Measurements from ENCODE around the gene ZSCAN20. TPM values are rescaled to one million over a fixed set of nuclear protein-coding genes. Genes with fewer than 3 reads are reported as not detected.

ZSCAN20 gene
- total and polyA plus RNA-seq, 9 of the 15 experiments (the other 6 are each of a cell fraction or from before 2014, with no cell fraction given), result 0.36 to 3.3 (median 2.0) TPM

DNA sequence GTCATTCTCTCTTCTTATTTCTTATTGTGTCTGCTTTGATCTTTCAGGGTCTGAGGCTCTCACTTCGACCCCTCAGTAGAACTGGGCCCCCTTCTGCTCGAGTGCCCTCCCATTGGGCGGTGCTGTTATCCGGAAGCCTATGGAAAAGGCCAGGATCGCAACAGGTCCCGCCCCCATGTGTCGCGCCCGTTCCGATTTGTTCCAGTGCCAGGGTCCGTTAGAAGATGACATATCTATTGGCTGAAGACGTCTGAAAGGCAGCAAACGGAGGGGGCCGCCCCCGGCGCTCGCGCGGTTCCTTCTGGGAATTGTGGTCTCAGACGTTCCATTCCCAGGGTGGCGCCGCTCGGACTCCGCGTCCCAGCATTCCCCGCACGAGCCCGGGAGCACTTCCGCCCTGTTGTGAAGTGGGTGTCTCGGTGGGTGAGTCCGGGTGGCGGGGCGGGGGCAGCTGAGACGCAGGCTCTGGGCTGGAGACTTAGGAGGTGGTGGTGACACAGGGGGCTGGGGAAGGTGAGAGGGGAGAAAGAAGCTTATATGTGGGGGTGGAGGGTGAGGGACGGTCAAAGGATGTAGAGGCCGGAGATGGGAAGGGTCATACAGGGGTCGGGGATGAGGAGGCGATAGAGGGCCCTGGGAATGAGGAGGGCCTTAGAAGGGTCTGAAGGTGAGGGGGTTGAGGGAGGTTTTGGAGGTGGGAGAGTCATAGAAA lies at the start of gene ZSCAN20 (continued):
- TF ChIP-seq, protein P1, sequence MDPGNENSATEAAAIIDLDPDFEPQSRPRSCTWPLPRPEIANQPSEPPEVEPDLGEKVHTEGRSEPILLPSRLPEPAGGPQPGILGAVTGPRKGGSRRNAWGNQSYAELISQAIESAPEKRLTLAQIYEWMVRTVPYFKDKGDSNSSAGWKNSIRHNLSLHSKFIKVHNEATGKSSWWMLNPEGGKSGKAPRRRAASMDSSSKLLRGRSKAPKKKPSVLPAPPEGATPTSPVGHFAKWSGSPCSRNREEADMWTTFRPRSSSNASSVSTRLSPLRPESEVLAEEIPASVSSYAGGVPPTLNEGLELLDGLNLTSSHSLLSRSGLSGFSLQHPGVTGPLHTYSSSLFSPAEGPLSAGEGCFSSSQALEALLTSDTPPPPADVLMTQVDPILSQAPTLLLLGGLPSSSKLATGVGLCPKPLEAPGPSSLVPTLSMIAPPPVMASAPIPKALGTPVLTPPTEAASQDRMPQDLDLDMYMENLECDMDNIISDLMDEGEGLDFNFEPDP (CRISPR knock-in tag; IDR thresholded peaks at IDR 0.05), result no peak
- no peak for TF ChIP-seq KLF13 (tag; IDR thresholded peaks at IDR 0.05; ENCODE audit: borderline replicate concordance, low read depth)
- TF ChIP-seq RBM22 (IDR thresholded peaks at IDR 0.05; ENCODE audit: low read depth, low read length, poor library complexity, severe bottlenecking), result no peak
- TF ChIP-seq EZH2 (IDR thresholded peaks at IDR 0.05; ENCODE audit: borderline replicate concordance, low read depth, low read length), result no peak
- peak; percentile 74 to 77 for TF ChIP-seq MAZ (CRISPR knock-in tag; conservative IDR thresholded peaks at IDR 0.05 in 1 of 2, IDR thresholded peaks at IDR 0.05 in 1 of 2)
- no peak for TF ChIP-seq CBX1 (IDR thresholded peaks at IDR 0.05; ENCODE audit: low read depth)
- no peak for TF ChIP-seq ZNF311 (CRISPR knock-in tag; IDR thresholded peaks at IDR 0.05)
- TF ChIP-seq TRIM25 (IDR thresholded peaks at IDR 0.05; ENCODE audit: borderline replicate concordance), result peak; percentile 76; the same call in 1 of the 2 replicates
- TF ChIP-seq POLR2AphosphoS5 (IDR thresholded peaks at IDR 0.05; ENCODE audit: control insufficient read depth, insufficient read depth, low read depth, low read length), result 0 out of 2 replicates have a peak, but pooled peaks have one; percentile 36
- no peak for TF ChIP-seq CTCFL (IDR thresholded peaks at IDR 0.05; ENCODE audit: borderline replicate concordance, insufficient read depth, low read depth, low read length, poor library complexity, severe bottlenecking)
- TF ChIP-seq ZNF79 (CRISPR knock-in tag; IDR thresholded peaks at IDR 0.05; ENCODE audit: low read depth), result no peak
- TF ChIP-seq ZNF778 (CRISPR knock-in tag; IDR thresholded peaks at IDR 0.05), result no peak
- TF ChIP-seq USF2 (CRISPR knock-in tag; IDR thresholded peaks at IDR 0.05), result no peak
- TF ChIP-seq, protein P2, sequence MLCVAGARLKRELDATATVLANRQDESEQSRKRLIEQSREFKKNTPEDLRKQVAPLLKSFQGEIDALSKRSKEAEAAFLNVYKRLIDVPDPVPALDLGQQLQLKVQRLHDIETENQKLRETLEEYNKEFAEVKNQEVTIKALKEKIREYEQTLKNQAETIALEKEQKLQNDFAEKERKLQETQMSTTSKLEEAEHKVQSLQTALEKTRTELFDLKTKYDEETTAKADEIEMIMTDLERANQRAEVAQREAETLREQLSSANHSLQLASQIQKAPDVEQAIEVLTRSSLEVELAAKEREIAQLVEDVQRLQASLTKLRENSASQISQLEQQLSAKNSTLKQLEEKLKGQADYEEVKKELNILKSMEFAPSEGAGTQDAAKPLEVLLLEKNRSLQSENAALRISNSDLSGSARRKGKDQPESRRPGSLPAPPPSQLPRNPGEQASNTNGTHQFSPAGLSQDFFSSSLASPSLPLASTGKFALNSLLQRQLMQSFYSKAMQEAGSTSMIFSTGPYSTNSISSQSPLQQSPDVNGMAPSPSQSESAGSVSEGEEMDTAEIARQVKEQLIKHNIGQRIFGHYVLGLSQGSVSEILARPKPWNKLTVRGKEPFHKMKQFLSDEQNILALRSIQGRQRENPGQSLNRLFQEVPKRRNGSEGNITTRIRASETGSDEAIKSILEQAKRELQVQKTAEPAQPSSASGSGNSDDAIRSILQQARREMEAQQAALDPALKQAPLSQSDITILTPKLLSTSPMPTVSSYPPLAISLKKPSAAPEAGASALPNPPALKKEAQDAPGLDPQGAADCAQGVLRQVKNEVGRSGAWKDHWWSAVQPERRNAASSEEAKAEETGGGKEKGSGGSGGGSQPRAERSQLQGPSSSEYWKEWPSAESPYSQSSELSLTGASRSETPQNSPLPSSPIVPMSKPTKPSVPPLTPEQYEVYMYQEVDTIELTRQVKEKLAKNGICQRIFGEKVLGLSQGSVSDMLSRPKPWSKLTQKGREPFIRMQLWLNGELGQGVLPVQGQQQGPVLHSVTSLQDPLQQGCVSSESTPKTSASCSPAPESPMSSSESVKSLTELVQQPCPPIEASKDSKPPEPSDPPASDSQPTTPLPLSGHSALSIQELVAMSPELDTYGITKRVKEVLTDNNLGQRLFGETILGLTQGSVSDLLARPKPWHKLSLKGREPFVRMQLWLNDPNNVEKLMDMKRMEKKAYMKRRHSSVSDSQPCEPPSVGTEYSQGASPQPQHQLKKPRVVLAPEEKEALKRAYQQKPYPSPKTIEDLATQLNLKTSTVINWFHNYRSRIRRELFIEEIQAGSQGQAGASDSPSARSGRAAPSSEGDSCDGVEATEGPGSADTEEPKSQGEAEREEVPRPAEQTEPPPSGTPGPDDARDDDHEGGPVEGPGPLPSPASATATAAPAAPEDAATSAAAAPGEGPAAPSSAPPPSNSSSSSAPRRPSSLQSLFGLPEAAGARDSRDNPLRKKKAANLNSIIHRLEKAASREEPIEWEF (CRISPR knock-in tag; IDR thresholded peaks at IDR 0.05), result no peak

All from K562 (cell line).